Measurements from ENCODE around the gene TCERG1L. TPM values are rescaled to one million over a fixed set of nuclear protein-coding genes. Genes with fewer than 3 reads are reported as not detected.

TCERG1L gene
- total RNA-seq, 1 experiment from 2014 or later, result 1.5 TPM

- Mint-ChIP-seq H3K4me1 (no peaks in the 10 kb centered on the region), H3K4me3 (no peak overlapping the region), H3K36me3 (peaks cover 56% of the 10 kb centered on the region), H3K27ac (no peak overlapping the region), H3K9me3 (peaks cover 61% of the 10 kb centered on the region), H3K27me3 (ENCODE audit: low read depth) (peaks cover 17% of the 10 kb centered on the region)
- TF ChIP-seq ZNF219 (CRISPR knock-in tag; IDR thresholded peaks at IDR 0.05; ENCODE audit: borderline replicate concordance) (no peak), TP53 (CRISPR knock-in tag; IDR thresholded peaks at IDR 0.05) (no peak), MLX (CRISPR knock-in tag; IDR thresholded peaks at IDR 0.05) (no peak), JAZF1 (CRISPR knock-in tag; IDR thresholded peaks at IDR 0.05) (no peak), RELA (CRISPR knock-in tag; IDR thresholded peaks at IDR 0.05; ENCODE audit: borderline replicate concordance) (no peak), AR (CRISPR knock-in tag; IDR thresholded peaks at IDR 0.05) (no peak), ZNF396 (CRISPR knock-in tag; IDR thresholded peaks at IDR 0.05; ENCODE audit: borderline replicate concordance) (no peak), ZNF121 (CRISPR knock-in tag; IDR thresholded peaks at IDR 0.05) (no peak), RORB (CRISPR knock-in tag; IDR thresholded peaks at IDR 0.05) (no peak), KAT7 (CRISPR knock-in tag; IDR thresholded peaks at IDR 0.05; ENCODE audit: borderline replicate concordance) (no peak), GABPB1 (CRISPR knock-in tag; IDR thresholded peaks at IDR 0.05) (no peak), ZNF425 (CRISPR knock-in tag; conservative IDR thresholded peaks at IDR 0.05) (no peak), ATF6 (CRISPR knock-in tag; IDR thresholded peaks at IDR 0.05) (no peak)
- DNase-seq (ENCODE audit: low spot score) (no peak), ATAC-seq (no peak)
- POLR2A ChIA-PET, result no interaction called here
- CTCF ChIA-PET, result no interaction called here
Observed at GRCh38 chr10:131231323-131231964, 80.1 kb downstream of the TCERG1L start.

GRCh38 chr10:131230641-131231322 lies 80.7 kb downstream of the TCERG1L start:
- ChIA-PET POLR2A (no interaction called here), CTCF (no interaction called here)
- H3K27me3 Mint-ChIP-seq (ENCODE audit: low read depth), result peaks cover 14% of the 10 kb centered on the region
- H3K4me1 Mint-ChIP-seq, result no peaks in the 10 kb centered on the region
- H3K36me3 Mint-ChIP-seq, result peaks cover 55% of the 10 kb centered on the region
- DNase-seq (ENCODE audit: low spot score) (no peak), ATAC-seq (no peak)
- no peak overlapping the region for H3K4me3 Mint-ChIP-seq
- peaks cover 59% of the 10 kb centered on the region for H3K9me3 Mint-ChIP-seq
- TF ChIP-seq E2F4 (CRISPR knock-in tag; IDR thresholded peaks at IDR 0.05; ENCODE audit: borderline replicate concordance, low read depth), result no peak
- no peak for TF ChIP-seq ZBTB21 (CRISPR knock-in tag; IDR thresholded peaks at IDR 0.05; ENCODE audit: borderline replicate concordance)
- no peak overlapping the region for H3K27ac Mint-ChIP-seq

Measured in WTC11 (cell line).